ENCODE data around the gene OSTM1.

Gene OSTM1

DNA sequence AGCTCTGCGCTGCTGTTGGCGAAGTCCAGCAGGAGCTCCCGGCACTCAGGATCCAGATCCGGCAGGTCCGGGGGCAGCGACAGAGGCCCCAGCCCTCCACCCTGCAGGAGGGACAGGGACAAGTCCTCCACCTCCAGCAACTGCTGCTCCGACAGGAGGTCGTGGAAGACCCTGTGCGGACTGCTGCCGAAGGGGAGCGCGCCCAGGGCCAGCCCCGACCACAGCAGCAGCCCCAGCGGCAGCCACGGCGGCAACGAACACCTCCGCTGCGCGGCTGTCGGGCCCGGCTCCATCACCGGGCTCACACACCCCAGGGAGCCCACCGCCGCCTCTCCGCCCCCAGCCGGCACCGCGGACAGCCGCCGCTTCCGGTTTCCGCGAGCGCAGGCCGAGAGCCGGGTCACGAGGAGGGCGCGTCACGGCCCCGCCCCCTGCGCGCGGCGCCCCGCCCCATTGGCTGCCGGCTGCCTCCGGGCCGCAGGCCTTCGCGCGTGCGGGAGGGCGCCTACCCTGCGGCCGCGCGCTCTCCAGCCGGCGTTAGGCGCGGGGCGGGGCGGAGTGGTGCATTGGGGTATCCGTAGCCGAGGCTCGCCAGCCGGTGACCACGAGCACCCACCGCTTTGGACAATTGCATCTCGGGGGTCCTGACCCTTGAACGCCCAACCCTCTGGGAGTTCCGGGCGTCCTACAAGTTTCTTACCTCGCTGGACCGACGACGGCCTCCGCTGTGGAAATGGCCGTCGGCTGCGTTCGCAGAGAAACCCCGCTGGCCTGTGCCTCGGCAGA is at the start of gene OSTM1:
OSTM1 (minus strand) TSS at position 383 of the 786 bp plus-strand sequence; CDS start at position 293, 90 bp downstream.
- peak; percentile 75 for DNase-seq (ENCODE audit: low read depth)

GRCh38 chr6:108123946-108124345 is 49.4 kb upstream of the OSTM1 start:
- DNase-seq (ENCODE audit: low read depth), result no peak

DNA sequence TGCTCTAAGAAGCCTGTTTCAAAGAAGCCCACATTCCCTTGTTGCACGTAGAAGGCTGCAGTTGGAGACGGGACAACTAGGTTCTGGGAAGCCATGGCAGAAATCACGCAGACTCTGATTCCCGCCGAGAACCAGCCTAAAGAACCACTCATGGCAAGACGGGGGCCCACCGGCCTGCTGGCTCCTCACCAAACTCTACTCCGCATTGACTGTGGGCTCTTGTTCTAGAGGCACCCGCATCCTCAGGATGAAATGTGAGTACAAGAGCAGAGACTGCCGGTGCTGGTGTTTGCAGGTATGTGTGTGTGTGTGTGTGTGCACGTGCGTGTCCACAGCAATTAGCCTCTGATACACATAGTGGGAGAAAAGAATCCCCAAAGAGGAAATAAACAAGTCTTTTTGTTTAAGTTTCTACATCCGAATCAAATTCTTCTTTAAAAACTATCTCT is 49.0 kb upstream of the OSTM1 start:
- DNase-seq (ENCODE audit: low read depth), result no peak

- DNase-seq (ENCODE audit: low read depth), result no peak
Observed at GRCh38 chr6:108121612-108122011, 47.1 kb upstream of the OSTM1 start.

DNA sequence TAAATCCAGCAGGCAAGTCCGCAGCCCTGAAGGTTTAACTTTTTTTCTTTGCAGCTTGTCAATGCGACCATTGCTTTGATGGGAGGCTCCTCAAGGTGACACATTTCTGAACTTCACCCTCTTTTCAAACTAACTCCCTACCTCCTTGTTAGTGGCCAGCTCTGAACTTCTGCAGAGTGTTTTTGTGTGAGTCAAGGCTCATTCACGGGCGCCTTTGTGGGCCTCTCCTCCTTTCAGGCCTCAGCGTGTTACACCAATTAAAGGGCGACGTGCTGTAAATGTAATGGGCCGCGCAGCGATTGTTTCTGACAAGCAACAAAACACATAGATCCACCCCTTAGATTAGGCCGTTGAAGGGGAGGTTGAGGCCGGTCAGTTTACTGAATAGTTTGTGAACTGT is 45.8 kb upstream of the OSTM1 start:
- DNase-seq (ENCODE audit: low read depth), result no peak

DNA sequence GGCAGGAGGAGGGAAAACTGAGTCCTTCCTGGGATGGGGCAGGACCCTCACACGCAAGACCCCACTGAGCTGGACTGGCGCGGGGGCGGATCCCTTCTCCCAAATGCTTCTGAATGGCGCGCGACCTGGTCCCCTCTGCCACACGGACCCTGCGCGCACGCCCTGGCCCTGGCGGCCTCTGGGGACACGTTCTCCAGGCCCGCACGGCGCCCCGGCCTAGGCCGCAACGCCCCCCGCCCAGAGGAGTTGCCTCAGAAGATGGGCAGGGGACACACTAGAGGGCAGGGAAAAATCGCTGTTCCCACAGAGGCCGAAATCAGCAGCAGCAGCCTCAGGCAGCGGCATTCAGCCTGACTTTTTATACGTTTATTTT is 45.2 kb upstream of the OSTM1 start:
- DNase-seq (ENCODE audit: low read depth), result no peak

DNA sequence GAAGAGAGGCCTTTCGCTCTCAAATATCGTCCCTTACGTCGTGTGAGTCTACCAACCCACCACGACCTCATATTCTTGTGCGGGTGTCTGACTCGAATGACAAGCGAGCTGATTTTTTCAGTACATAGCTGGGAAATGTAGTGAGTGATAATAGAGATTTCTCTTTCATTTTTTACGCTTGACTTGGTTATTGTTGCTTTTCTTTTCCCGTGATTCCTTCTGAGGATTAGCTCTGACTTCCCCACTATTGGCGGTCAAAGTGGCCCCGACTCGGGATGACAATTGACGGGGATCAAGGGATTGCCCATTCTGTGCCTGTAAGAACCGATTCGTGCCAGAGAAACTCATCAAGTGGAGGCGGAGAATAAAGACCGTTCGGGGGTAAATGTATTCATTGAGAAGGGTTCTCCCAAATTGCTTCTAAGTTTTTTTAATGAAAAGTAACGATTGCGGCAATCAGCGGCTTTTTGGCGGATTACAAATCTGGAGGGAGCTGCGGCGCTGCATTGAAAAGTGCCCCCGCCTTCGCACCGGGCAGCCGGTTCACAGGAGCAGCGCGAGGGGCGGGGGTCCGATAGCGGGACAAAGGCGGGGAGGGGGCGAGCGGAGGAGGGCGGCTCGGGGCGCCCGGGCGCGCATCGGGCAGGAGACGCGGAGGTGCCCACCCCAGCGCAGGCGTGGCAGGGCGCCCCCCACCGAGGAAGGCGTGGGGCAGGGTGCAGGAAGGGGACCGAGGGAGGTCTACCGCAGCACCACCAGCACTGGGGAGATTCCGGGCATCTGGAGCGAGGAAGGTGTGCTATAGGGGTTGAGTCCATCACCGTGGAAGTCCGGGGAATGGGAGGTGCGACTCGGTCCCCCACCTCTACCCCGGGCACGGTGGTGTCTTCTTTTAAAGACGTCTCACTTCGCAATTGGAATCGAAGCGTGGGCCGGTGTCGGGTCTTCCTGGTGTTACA is 44.5 kb upstream of the OSTM1 start:
- no peak for DNase-seq (ENCODE audit: low read depth)

DNA sequence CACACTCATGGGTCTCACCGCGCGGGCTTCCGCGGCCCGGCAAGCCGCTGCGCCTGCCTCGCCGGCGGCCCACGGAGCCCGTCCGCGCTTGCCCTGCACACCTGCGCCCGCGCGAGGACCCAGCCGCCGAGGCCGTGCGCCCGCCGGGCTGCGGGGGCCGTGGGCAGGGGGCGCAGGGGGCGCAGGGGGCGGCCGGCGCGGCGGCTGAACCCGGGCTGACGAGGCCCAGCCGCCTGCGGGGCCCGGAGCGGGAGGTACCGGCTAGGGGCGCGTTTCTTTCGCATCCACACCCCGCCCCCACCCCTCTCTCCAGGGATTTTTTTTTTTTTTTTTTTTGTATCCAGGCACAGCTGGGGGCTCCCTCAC is 43.8 kb upstream of the OSTM1 start:
- no peak for DNase-seq (ENCODE audit: low read depth)

GRCh38 chr6:108117427-108118358 is 43.2 kb upstream of the OSTM1 start:
- no peak for DNase-seq (ENCODE audit: low read depth)

DNA sequence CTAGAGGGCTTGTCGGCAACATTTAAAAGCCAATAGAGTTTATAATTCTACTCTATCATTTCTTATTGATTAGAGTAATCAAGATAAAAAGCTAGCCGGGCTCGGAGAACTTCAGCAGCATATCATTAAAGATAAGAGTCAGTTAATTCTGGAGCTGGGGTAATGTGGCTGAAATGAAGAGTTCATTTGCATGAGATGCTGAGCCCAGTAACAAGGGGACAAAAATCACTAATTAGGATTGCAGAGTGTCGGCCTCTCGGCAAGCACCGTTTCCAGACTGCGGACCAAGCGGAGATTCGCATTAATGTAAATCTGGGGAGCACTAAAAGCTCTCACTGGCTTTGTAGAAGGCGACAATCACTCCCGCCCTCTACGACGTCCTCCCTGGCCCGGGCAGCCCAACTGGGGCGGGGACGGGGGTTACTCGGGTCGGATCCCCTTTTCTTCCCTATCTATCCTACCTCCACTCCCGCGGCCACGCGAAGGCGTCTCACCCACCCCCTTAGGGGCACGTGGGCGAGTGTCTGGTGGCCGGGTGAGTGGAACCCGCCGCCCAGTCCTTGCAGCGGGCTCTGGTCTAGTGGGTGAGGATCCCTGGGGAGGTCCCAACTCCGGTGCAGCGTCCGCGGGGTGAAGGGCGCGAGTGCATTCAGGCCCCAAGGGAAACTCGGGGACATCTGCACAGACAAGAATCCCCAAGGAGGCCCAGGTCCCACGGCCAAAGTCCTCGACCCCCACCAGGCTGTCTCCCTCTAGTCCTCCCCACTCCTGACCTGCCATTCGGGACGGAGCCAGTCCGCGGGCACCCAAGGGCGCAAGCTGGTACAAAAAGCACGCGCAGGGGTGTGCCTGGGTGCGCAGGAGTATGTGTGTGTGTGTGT is 42.2 kb upstream of the OSTM1 start:
- no peak for DNase-seq (ENCODE audit: low read depth)

DNA sequence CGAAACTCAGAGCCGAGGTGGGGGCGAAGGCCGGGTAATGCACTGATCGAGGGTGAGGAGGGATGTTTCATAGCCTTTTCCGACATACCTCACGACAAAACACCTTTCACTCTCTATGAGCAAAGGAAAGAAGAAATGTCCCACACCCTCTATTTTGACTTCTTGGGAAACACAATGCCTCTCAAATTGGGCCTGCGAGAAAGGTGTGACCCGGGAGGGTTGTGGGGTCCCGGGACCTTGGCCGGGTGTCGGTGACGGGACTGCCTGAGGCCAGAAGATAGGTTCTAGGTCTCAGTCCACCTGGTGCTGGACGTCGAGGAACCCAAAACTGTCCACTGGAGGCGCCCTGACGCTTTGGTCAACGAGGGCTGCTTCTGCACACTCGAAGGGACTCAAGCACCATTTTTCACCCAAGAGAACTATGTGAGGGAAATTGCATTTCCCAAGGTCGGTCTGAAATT is 41.1 kb upstream of the OSTM1 start:
- DNase-seq (ENCODE audit: low read depth), result peak; percentile 31

DNA sequence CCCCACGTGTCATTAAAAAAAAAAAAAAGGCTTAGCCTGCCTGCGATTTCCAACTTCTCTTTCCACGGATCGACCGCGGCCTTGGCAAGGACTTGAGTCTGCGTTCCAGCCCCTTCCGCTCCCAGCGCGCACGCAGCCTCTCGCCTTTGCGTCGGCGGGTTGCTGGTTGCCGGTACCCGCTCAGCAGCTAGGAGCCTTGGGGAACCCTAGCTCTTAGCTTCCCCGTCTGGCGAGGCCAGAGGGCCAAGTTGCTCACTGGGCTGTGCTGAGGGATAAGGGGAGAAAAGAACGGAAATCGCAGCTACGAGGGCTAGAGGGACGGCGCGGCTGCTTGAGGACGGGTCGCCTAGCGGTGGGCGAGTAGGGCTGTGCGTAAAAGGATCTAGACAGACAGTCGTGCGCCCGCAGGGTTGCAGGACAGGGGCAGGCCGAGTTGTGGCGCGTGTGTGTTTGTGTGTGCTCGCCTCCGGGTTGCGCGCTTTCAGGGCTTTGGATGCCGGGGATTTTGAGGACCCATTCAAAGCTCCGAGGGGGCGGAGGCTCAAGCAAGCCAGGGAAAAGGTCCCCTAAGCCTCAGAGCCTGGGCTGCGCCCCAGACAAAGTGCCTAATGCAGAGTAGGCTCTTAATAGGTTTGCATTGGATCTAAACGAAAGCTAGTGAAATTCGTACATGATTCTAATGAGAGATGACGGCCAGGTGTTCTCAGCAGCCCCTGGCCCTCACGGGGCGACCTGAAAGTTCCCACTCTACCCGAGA is 40.5 kb upstream of the OSTM1 start:
- DNase-seq (ENCODE audit: low read depth), result peak; percentile 52

GRCh38 chr6:108113557-108114519 is 39.3 kb upstream of the OSTM1 start:
- DNase-seq (ENCODE audit: low read depth), result peak; percentile 39

- no peak for DNase-seq (ENCODE audit: low read depth)
Observed at GRCh38 chr6:108108374-108108773, 33.8 kb upstream of the OSTM1 start.

DNA sequence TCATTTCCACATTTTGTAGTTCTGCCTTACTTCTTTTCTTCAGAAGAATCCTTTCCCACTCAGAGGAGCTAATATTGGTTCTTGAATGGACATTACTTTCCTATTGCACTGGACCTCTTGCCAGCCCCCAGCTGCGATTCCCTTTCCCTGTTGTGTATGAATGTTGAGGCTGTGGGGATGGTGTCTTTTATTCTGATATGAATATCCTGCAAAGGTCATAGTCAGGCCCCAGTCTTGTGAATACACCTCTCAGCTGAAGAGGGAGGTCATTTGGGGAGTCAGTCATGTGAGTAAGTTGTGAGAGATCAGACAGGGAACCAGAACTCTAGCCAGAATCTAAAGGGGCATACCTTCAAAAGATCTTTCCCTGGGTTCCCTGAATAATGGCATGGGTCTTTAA is 32.6 kb upstream of the OSTM1 start:
- no peak for DNase-seq (ENCODE audit: low read depth)

DNA sequence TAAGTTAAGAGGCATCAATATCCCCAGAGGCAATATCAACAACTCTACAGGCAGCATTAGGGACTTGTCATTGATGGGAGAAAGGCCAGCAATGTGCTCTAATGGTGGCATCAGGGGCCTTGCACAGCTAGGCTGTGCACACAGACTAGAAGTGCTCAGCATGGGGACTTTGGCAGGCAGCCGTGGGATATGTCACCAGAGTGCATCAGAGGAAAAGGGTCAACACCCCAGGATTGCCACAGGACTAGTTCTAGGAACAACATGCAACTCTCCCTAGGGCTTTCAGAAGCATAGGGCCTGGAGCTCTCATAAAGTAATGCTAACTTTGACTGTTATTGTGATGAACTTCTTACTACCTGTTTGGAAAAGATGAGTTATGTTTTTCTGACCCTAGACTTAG is 32.2 kb upstream of the OSTM1 start:
- no peak for DNase-seq (ENCODE audit: low read depth)

GRCh38 chr6:108106261-108106660 is 31.7 kb upstream of the OSTM1 start:
- DNase-seq (ENCODE audit: low read depth), result no peak

DNA sequence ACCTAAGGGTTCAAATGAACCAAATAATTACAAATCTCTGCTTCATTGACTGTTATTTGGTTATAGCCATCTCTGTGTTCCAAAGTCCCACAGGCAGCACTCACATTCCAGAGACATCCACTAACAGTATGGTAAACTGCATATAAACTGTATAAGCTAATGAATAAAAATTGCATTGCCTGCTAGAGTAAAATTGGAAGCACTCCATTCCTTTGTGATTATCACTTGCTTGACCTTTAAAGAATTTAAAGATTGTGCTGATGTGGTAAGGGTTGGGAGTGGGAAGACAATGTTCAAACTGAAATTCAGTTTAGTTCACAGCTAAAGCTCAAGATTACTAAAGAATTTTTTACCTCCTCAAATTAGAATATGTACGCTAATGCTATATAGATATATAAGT is 31.0 kb upstream of the OSTM1 start:
- no peak for DNase-seq (ENCODE audit: low read depth)

- DNase-seq (ENCODE audit: low read depth), result no peak
Observed at GRCh38 chr6:108102965-108103364, 28.4 kb upstream of the OSTM1 start.

All from amniotic epithelial cell (primary cell).